ENCODE measurements around the gene FANCI.
A peak's percentile ranks its signal among the peaks of the same experiment; 100 is the strongest.

The FANCI gene

DNA sequence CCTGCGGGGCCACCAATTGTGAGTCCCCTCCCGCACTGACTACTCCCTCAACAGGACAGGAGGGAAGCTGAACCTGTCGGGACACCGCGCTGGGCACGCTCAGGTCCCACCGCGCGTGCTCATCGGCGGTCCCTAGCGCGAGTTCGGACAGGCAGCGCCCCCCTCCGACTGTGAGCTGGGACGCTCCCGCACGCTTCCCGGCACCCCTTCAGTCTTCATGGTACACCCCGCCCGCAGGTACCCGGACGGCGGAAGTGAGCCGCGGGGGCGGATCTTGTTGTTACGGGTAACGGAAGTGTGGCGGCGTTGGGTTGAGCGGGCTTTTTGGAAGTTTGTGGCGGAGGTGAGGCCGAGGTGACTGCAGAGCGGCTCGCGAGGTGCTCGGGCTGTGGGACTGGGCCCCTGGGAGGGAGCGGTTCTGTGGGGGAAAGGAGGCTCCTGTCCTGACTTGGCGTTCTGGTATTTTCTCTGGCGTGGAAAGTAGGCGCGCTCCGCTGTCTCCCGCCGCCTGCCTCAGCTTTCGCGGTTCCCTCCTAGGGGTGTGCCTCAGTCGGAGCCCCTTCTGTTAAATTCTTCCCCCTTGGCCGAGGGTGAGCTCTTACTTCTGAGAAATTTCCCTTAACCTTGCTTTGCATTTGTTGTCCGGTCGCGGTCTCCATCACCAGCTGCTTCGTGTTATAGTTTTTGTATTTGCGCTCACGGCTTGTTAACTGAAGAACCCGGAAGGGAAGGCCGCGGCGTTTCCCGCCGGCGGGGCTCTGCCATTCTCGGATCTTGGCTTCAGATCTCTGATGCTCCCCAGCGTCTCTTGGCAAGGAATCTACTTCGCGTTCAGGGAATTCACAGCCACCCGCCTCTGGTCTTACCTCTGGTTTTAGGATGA is at the start of gene FANCI:
FANCI (plus strand) TSS at position 289 of the 883 bp plus-strand sequence. CDS start 3,669 bp downstream, outside the sequence.
- DNase-seq: peak; percentile 92

DNA sequence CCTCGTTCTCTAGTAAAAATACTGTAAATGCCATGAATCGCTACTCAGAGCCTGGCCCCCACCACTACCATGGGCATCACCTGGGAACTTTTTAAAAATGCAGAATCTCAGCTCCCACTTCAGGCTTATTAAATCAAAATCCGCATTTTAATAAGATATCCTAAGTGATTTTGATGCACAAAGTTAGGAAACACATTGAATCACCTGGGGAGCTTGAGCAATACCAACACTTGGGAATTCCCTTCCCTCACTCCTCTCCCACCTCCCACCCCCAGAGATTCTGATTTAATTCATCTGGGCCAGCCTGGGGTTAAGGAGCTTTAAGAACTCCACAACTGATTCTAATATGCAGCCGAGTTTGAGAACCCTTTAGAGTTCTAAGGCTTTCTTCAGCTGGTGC is 49.2 kb upstream of the FANCI start:
- DNase-seq: no peak

DNA sequence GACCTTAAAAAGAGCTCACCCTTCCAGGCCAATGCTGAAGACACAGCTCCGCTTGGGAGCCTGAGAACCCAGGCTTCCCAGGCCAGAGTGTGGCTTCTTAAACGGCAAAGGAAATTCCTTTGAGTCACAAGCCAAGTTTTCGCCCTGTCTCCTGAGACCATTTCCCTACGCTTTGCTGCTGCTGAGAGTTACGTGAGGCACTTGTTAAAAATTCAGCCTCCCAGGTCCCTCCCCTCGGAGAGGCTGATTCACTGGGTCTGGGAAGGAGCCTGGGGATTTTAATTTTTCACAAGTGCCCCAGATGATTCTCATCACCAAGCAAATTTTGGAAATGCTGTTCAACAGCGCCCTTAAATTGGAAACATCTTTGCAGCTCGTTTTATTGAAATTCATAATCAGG is 47.9 kb upstream of the FANCI start:
- no peak for DNase-seq

DNA sequence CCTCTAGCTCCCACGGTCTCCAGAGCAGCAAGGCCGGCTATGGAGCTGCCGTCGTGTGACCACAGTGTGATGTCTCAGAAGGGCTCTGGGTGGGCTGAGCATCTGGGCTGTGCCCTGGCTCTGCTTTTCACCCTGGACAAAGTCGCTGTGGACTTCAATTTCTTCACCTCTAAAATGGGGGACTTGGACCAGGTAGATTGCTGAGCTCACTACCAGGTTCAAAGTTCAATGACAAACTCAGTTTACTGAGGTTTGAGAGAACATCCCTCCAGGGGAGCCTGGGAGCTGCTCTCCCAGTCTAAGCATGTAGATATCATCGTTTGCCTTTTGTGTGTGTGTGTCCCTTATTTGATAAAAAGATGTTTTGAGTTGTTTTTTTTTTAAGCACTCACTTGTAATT is 47.5 kb upstream of the FANCI start:
- DNase-seq: no peak

DNA sequence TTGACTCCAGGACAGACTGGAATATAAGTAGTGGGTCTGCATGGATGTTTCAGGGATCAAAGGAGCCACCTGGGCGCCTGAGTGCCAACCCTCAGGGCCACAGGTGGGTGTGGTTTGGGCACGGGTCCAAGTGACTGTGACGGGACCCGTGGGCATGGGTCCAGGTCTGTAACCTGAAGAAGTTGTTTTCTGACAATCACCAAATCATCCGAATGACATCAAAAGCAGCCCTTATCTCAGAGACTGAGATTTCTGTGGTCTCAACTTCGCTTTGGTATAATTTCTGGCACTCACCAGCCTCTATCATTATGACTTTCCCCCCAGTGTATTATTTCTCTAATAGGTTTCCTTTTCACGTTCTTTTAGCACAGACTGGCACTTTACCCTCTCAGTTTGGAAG is 46.8 kb upstream of the FANCI start:
- no peak for DNase-seq

DNA sequence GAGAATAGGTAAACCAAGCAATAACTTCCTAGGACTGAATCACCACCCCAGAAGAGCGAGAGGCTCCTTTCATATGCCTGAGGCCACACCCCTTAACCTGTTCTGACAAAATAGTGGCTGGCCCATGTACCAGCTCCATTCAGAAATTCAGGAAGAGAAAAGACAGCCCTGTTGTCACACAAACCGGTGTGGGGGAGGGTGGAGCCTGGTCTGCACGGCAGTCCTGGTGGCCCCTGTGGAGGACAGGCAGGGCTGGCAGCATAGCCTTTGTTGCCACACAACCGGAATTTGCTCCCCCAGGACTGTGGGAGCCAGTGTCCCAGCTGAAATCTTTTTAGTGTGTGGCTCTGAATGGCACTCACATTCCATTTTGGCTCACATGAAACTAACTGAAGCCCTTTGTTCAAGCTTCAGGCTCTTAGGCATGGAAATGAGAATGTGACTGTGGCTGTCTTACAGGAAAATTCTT is 46.2 kb upstream of the FANCI start:
- no peak for DNase-seq

DNA sequence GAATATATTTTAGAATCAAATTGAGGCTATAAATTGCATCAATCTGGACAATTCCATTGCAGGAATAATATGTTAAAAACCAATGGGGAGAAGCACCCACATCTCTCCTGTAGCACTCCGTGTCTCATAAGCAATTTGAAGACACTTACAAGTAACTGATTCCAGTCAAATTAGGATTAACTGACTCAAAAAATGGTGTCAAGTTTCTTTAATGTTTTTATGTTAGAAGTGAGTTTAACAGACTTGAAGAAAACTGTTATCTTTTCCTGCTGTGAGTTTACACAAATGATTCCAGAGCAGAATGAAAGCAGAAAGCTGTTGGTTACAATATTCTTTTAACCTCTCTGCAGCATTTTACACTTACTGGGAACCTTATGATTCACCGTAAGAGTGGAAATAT is 45.6 kb upstream of the FANCI start:
- no peak for DNase-seq

DNA sequence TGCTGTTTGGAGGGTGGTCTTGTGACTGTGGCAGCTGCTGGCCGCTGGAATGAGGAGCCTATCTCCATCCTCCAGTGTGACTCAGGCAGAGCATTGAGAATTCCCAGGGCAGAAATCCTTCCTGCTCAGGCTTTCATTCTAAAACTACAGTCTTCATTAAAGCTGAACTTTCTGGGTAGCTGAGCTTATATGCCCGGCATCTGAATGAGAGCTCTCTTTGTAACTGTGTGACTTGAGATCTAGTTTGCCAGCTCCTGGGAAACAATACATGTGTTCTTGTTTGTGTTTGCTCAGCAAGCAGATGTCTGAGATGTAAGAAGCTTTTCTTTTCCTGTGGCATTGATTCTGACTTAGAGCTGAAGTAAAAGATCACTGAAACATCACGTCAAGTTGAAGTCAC is 44.8 kb upstream of the FANCI start:
- no peak for DNase-seq

DNA sequence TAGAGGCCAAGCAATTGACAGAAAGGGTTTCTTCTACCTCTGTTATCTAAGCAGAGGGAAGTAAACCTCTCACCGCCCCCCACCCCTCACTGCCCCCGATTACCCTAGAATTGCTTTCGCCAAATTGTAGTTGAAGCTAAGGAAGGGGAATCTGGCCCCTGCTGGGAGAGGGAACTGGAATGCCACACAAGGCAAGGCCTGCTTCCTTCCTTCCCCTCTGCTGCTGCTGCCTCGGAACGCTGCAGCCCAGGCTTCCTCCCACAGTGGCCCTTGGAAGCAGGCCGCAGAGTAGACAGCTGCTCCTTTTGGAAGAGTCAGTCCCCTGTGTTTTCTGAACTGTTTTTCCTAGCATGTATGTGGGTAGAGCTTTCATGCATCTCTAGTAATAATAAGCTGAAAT is 44.0 kb upstream of the FANCI start:
- no peak for DNase-seq

DNA sequence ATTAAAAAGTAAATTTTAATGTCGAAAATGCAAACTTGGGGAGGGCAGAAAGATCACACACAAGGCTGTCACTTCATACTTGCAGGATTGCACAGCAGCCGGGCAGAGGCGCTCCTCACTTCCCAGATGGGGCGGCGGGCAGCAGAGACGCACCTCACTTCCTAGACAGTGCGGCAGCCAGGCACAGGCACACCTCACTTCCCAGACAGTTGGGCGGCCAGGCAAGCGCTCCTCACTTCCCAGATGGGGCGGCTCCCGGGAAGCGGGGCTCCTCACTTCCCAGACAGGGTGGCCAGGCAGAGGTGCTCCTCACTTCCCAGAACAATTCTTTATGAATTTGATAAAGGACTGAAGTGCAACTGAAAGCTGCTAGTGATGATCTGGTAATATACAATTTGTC is 43.6 kb upstream of the FANCI start:
- DNase-seq: no peak

DNA sequence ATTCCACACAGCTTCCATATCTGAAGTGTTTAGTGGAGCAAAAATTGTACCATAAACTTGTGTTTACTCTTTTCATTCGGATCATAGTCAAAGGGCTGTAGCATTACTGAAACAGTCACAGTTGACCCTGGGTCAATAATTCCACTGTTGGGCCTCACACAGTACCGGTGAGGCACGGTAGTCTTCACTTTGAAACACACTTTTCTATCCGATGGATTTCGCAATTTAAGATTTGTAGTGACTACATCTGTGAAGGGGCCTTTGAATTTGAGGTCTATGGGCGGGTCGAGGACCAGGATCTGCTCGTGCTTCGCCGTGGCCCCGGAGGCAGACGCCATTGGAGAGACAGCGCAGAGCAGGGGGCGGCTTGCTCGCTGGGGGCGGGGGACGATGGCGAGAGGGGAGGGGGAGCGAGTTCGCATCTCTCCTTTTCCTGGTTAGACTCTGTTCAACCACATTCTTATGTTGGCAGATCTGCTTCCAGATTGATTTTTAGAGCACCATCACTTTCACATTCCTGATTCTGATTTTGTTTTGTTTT is 42.2 kb upstream of the FANCI start:
- DNase-seq: no peak

DNA sequence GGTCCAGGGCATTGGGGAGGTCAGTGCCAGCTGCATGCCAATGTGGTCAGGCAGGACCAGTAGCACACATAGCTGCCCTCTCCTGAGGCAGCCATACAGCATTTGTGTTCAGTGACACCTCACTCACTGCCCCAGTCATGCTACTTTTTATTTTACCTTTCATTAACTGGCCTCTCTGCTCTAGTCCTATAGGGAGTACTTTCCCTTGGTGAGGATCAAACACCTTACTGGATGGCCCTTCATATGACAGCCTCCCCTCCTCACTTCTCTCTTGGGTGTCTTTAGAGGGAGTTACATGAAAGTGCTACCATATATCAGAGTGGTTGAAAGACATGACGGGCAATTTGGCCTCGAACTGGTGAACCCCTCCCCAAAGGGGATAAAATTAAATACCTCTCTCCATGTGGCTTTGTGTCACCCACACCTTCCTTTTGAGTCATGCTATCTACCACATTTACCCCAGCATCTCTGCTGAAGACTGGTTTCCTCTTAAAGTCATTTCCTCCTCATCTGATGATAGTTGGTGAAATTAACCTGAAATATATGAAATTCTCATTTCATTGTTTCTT is 40.0 kb upstream of the FANCI start:
- DNase-seq: no peak

DNA sequence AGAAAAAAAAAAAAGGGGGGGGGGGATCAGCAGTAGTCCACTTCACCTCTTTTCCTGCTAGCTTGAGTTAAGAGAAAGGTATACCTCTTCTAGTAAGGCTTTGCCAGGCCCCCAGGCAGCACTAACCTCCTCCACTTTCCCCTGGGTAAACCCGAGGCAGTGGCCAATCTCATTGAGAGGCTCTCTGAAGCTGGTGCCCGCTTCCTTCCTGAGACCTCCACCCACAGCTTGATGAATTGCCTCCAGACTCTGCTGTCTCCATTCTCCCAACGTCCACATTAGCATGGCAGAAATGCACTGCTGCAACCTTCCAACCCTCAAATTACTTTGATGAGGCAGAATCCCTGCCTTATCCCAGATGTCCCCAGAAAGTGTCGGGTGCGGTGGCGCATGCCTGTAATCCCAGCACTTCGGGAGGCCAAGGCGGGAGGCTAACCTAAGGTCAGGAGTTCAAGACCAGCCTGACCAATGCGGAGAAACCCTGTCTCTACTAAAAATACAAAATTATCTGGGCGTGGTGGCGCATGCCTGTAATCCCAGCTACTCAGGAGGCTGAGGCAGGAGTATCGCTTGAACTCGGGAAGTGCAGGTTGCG is 37.7 kb upstream of the FANCI start:
- no peak for DNase-seq

DNA sequence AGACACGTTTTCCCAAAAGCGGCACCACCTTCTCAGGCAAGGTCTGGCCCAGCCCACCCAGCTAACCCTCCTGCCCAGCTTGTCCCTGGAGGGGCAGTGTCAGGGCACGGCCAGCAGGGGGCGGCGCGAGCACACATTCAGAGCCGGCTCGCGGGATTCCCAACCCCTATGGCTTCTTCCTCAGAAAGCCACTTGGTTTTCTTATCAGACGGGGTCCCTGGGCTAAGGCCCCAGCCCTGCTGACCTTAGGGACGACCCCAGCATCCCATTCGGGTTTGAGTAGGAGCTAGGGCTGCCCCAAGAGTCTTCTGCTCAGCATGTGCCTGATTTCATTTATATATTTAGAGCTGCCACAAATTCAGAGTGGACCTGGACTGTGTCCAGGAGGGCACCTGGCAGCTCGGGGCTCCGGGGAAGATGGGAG is 36.9 kb upstream of the FANCI start:
- peak; percentile 79 for DNase-seq

DNA sequence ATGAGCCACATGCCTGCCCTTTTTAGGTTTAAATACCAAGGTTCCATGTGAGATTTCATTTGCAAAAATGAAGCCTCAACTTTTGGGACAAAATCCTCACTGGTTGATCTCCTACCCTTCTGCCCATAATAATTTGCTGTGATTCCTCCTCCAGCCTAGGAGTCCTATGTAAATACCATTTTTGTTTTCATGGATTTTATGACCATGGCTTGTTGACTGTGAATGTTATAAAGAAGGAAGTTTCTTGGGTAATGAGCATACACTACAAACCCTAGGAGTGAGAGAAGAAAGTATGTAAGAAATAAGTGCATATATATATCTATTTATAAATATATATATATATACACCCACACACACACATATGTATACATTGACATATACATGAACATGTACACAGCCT is 35.5 kb upstream of the FANCI start:
- no peak for DNase-seq

DNA sequence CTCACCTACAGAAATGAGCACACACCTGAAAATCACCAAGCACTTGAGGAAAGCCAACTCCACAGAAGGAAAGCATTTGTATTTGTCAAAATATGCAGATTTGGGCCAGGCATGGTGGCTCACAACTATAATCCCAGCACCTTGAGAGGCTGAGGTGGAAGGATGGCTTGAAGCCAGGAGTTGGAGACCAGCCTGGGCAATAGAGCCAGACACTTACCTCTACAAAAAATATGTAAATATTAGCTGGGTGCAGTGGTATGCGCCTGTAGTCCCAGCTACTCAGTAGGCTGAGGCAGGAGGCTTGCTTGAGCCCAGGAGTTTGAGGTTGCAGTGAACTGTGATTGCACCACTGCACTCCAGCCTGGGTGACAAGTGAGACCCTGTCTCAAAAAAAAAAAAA is 34.7 kb upstream of the FANCI start:
- DNase-seq: no peak

DNA sequence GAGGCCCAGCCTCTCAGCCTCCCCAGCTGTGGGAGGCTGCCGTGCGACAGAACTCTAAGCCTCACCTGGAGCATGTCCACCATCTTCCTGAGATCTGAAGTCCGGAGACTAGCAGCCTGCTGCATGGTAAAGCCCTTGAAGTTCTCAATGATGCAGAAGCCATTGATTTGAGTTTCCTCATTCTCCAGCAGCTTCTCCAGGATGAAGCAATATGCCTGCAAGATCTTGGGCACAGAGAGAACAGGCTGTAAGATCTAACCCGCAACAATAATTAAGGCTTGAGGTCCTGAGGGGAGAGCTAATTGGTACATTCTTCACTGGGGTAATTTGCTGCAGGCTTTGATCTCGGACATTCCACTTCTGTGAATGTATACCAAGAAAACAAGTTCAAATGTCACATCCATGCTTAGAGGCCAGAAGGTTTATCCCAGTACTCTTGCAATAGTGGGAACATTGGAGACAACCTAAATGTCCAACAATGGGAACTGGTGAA is 32.1 kb upstream of the FANCI start:
- no peak for DNase-seq

DNA sequence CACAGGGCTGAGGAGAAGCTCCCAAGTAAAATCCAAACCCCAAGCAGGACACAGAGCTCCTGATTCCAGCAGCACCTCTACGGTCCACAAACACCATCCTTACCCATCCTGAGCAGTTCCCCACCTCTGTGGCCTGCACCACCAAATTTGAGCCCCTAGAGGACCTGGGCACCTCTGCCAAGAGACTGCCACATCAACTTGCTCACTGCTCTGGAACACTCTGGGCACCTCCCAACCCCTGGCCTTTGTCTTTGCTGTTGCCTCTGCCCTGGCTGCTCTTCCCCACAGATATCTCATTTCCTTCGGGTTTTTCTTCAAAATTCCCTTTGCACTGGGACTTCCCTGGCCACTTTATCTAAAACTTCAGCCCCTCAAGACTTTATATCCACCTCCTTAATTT is 28.2 kb upstream of the FANCI start:
- no peak for DNase-seq

DNA sequence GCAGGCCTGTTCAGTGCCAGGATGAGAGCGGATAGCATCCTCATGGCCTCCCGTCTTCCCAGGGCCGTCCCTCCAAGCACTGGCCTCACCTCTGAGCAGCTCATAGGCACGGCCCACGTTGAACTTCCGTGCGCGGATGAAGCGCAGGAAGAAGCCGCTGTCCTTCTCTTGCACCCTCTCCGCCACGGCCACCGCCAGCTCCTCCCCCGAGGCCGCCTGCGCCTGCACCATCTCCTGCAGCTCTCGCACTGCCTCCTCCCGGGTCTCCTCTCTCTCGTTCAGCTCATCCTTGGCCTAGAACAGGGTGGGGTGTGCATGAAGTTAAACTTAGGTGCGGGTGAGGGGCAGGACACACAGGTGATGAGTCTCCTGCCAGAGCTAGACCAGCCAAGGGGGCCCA is 26.7 kb upstream of the FANCI start:
- DNase-seq: no peak

DNA sequence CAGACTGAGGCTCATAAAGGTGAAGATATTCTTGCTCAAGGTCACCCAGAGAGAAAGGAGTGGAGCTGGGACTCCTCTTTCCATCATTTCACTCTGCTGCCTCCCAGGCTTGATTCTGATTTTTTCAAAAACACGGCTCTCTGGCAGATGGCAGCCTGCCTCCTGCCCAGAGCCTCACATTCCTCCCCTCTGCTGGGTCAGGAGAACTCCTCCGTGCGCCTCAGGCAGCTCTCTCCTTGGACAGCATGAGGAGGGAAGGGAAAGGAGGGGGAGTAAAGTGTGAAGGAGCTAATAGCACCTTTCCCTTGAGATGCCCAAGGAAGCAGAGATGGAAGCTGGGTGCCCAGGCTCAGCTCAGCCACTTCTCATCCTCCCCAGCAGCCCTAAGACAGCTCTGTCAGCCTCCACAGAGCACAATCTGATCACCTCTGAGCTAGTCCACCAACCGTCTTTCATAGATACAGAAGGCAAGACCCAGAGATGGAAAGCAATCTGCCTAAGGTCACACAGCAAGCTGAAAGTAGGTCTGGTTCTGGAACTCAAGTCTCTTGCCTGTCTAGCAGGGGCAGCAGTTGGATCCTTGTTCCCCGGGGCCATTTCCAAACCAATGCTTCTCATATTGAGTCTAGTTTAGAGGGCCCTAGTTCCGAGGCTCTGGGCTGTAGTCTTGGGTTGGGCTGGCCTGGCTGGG is 25.9 kb upstream of the FANCI start:
- DNase-seq: no peak

DNA sequence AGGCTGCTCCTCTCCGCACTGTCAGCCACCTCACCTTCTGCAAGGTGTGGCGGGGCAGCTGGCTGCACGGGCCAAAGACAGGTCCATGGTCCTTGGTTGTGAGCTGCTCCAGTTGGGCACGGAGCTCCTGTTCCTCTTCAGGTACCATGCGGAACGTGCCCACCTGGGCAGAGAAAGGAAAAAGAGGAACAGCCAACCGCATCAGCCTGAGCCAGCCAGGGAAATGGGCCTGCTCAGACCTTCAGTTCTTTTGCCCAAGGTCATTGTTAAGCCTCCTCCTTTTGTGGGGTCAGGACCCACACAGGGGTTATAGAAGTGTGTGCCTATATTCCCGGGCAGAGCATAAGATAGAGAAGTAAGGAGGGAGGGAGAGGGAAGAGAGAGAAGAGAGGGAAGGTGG is 25.2 kb upstream of the FANCI start:
- DNase-seq: no peak

DNA sequence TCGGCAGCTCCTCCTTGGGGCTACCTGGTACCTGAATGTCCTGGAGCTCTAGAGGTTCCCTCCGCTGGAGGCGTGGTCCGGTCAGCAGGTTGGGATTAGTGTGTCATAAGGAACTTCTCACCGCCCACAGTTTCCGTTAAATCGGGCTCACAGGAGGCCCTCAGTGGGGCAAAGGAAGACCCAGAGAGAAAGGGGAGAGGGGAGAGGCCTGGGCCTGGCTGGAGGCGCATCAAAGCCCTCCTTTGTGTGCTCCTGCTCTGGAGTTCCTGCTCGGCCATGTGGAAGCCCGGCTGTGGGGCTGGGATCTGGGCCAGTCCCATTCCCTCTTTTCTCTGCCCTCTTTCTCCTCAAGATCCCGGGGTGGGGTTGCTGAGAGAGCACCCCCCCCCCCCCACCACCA is 22.2 kb upstream of the FANCI start, which contains the start of gene RLBP1:
RLBP1 (minus strand) TSS at position 37 of the 400 bp plus-strand sequence. CDS start 2,604 bp downstream, outside the sequence.
- DNase-seq: no peak

DNA sequence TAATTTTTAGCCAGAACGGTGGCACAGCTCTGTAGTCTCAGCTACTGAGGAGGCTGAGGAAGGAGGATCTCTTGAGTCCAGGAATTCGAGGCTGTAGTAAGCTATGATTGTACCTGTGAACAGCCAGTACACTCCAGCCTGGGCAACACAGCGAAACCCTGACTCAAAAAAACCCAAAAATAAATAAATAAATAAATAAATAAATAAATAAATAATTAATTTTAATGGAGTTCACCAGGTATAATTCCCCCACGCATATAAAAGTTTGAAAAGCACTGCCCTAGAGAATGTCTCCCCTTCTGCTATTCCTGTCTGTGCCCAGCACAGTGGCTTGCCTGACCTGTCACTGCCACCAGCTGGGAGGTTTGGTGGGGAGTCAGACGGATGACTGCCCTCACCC is 18.2 kb upstream of the FANCI start:
- no peak for DNase-seq

Measured in suppressor macrophage treated with lipopolysaccharide for 4 hours (primary cell).